SK-N-MC (cell line): ENCODE results near the gene TRAF3IP3.

ENCODE experiments used
- EZH2 ChIP-seq: fragments of 200-600 bp; sonication (generic); IDR thresholded peaks from one replicate; pipeline ENCODE4 v1.6.1; 2017; ENCODE audit warnings: antibody characterized with exemption
- FOXP2 ChIP-seq: optimal IDR thresholded peaks from 2 replicates; pipeline ENCODE3; 2011; ENCODE audit warnings: mild to moderate bottlenecking, moderate library complexity; ENCODE audit not compliant: insufficient read depth; ENCODE audit errors: extremely low read length, control extremely low read depth
- POLR2AphosphoS5 ChIP-seq: IDR thresholded peaks from 2 replicates; pipeline ENCODE4 v1.6.1; 2012; ENCODE audit warnings: mild to moderate bottlenecking, low read depth, low read length, borderline replicate concordance

DNA sequence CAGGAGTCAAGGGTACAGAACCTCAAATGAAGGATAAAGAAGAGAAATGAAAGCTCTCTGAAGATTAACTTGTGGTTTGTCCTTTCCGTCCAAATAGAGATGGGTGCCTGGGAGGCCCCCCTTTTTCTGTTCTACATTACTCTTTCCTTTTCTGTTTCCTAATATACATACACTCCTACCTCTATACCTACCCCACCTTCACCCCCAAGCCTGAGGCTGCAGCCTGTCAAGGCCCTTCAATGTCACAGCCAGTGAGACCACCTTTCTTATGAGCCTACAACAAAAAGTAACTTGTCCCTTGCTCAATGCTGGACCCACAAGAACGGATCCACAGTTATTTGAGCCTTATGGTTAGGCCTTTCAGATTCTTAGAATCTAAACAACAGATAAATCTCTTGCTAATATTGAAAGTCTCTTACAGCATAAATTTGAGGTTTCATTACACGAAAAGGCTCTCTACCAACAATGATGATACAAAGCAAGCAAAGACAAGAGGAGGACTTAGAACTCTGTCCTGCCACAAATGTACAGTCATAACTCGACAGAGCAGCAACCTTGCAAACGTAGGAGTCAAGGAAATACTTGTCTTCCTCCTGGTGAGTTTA is 4.1 kb upstream of the TRAF3IP3 start:
- TF ChIP-seq EZH2 (no peak), POLR2AphosphoS5 (no peak), FOXP2 (no peak)
